Measurements from ENCODE around the gene TGM4.

DNA sequence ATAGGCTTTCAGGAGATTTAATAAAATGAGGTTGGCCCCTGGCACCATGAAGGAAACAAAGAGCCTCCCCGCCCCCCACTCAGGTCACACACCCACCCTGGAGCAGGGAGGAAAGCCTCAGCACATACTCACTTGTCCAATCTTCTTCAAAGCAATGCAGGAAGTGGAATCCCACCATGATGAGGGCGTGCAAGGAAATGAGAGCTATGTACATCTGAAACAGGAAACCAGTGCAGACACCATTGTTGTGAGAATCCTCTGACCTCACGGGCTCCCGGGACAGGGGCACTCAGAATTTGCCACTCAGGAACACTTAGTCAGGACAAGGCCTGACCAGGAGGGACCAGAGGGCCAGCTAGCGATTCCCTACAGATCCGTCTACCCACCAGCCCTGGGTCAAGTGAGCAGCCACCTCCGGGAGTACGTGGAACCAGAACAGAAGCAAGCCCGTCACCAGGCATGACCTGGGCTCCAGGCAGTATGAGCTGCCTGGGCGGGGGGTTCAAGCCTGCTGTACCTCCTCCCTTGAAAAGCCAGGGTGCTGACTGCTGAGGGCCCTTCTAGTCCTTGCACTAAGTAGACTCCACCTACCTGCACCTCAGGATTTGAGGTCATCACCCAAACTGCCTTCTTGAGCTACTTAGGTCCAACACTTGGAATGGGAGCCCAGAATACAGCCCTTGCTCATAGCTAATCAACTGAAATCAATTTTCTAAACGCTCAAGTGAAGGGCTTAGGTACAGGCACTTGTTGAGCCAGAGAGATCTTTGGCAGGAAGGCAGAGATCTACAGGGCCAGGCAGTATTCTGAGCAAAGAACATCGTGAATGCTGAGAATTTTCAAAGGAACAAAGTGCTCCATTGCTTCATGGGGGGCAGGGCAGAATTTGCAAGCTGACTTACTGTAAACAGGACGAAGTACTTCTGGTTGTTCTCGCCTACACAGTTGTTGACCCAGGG, 58.9 kb downstream of the TGM4 start:
- TF ChIP-seq, protein P1, sequence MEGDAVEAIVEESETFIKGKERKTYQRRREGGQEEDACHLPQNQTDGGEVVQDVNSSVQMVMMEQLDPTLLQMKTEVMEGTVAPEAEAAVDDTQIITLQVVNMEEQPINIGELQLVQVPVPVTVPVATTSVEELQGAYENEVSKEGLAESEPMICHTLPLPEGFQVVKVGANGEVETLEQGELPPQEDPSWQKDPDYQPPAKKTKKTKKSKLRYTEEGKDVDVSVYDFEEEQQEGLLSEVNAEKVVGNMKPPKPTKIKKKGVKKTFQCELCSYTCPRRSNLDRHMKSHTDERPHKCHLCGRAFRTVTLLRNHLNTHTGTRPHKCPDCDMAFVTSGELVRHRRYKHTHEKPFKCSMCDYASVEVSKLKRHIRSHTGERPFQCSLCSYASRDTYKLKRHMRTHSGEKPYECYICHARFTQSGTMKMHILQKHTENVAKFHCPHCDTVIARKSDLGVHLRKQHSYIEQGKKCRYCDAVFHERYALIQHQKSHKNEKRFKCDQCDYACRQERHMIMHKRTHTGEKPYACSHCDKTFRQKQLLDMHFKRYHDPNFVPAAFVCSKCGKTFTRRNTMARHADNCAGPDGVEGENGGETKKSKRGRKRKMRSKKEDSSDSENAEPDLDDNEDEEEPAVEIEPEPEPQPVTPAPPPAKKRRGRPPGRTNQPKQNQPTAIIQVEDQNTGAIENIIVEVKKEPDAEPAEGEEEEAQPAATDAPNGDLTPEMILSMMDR (IDR thresholded peaks at IDR 0.05): no peak
- no peak for TF ChIP-seq POLR2A (IDR thresholded peaks at IDR 0.05; ENCODE audit: low read depth)

Data from esophagus muscularis mucosa (tissue), 3 donors.